ENCODE results near the gene NKX2-2.
"Not testable (repeated sequence)": the region's sequence is repeated elsewhere in the genome, so short reads cannot be mapped to it uniquely, and the experiment has no call there.

The NKX2-2 gene

GRCh38 chr20:21508230-21509078 is 5.4 kb downstream of the NKX2-2 start:
- no peak for DNase-seq

- no peak for DNase-seq
Measured at GRCh38 chr20:21507400-21508229, 6.2 kb downstream of the NKX2-2 start.

- DNase-seq, result no peak
Measured at GRCh38 chr20:21505810-21506530, 7.9 kb downstream of the NKX2-2 start.

- peak; percentile 30 for DNase-seq
Measured at GRCh38 chr20:21505161-21505809, 8.6 kb downstream of the NKX2-2 start.

- no peak for DNase-seq
Measured at GRCh38 chr20:21504323-21504722, 9.5 kb downstream of the NKX2-2 start.

GRCh38 chr20:21503345-21503744 is 10.5 kb downstream of the NKX2-2 start:
- no peak for DNase-seq

- no peak for DNase-seq
Measured at GRCh38 chr20:21501184-21501583, 12.7 kb downstream of the NKX2-2 start.

- no peak for DNase-seq
Measured at GRCh38 chr20:21500599-21500998, 13.3 kb downstream of the NKX2-2 start.

GRCh38 chr20:21499641-21500040 is 14.2 kb downstream of the NKX2-2 start:
- DNase-seq, result no peak

- no peak for DNase-seq
Measured at GRCh38 chr20:21498635-21499034, 15.2 kb downstream of the NKX2-2 start.

GRCh38 chr20:21498195-21498594 is 15.7 kb downstream of the NKX2-2 start:
- DNase-seq, result no peak

- DNase-seq, result no peak
Measured at GRCh38 chr20:21496452-21496851, 17.4 kb downstream of the NKX2-2 start.

GRCh38 chr20:21493049-21493448 is 20.8 kb downstream of the NKX2-2 start:
- no peak for DNase-seq

GRCh38 chr20:21490105-21490504 is 23.8 kb downstream of the NKX2-2 start:
- DNase-seq, result no peak

GRCh38 chr20:21480144-21480543 is 33.7 kb downstream of the NKX2-2 start:
- not testable (repeated sequence) for DNase-seq

GRCh38 chr20:21465799-21466198 is 48.1 kb downstream of the NKX2-2 start:
- no peak for DNase-seq

- no peak for DNase-seq
Measured at GRCh38 chr20:21464916-21465315, 48.9 kb downstream of the NKX2-2 start.

Measured in NK-92 treated with Interleukin-12 subunit alpha and Interleukin-12 subunit beta, amount 100 ng/mL, for 24 hours (cell line).